Measurements from ENCODE around the gene HS3ST3A1. TPM values are rescaled to one million over a fixed set of nuclear protein-coding genes. Genes with fewer than 3 reads are reported as not detected.

HS3ST3A1 gene
- 10 to 100 TPM; 14.2 to 25.9 (median 17.3) TPM for total RNA-seq
- polyA plus RNA-seq, result 1 to 10 TPM; 1.9 to 5.1 (median 2.9) TPM
- long read RNA-seq, donor 1, partial matches to known transcripts, result 0 of 1 reads
- long read RNA-seq, donor 1, other reads (novel, unspliced or antisense), result 0 of 1 reads
- long read RNA-seq, donor 2, result 0 reads

DNA sequence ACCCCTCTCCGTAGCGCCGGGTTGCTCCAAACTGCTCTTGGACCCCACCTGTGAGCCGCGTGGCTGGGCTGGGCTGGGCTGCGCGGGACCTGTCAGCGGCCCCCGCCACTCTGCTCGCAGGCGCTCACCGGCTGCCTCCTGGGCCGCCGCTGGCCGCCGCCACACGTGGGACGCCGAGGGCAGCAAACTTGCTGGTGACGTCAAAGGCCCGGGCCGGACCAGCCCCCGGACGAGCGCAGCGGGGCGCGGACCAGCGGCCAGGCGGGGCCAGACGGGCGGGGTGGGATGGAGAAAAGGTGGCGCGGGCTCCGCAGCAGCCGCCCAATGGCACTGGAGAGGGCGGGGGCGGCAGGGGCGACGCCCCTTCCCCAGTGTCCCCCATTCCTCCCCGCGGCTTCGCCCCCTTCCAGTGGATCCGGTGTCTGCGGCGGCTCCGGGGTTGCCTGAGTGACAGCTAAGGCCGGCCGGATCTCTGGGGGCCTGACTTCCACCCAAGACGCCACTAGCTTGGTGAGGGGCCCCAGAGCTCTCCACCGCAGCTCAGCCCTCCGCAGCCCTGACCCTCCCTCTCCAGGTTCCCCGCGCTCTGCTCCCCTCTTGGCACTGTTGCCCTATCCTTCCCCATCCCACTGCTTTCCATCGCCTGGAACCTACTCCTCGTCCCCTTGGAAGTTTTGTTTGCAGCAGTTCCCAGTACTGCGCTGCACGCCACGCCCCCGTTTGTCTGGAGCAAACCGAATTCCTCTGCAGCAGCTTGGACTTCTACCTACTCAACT is at the start of gene HS3ST3A1:
Gene HS3ST3A1, minus strand, starts transcription at position 154 of the 776 bp plus-strand sequence. CDS start 800 bp downstream, outside the sequence.
- H3K27me3 ChIP-seq (replicated peaks in 1 of 7), result peaks cover 0 to 58% (median 28%) of the 10 kb centered on the region in 7 donors
- no peaks in the 10 kb centered on the region for H3K36me3 ChIP-seq
- peak; percentile 78 for DNase-seq
- no peaks in the 10 kb centered on the region for H3K9me3 ChIP-seq
- H3K4me1 ChIP-seq, result peaks cover 6 to 40% (median 30%) of the 10 kb centered on the region in 6 donors
- intact Hi-C loops (cut with DNase I; ENCODE audit: low total_unique reads), result no loop called here
- WGBS, 5 donors, result 1 to 4% (median 2%) methylated on average over 14 to 61 of the region's 61 CpGs
- H3K27ac ChIP-seq, result peak within 1 kb of the TSS in 7 of 8 donors; percentile 72 to 87 (median 84)
- TF ChIP-seq POLR2A (IDR thresholded peaks at IDR 0.05) (peak in 1 of 3 donors; percentile 52), POLR2AphosphoS5 (IDR thresholded peaks at IDR 0.05) (peak; percentile 67 to 89 (median 87))
- TF ChIP-seq, protein P1, sequence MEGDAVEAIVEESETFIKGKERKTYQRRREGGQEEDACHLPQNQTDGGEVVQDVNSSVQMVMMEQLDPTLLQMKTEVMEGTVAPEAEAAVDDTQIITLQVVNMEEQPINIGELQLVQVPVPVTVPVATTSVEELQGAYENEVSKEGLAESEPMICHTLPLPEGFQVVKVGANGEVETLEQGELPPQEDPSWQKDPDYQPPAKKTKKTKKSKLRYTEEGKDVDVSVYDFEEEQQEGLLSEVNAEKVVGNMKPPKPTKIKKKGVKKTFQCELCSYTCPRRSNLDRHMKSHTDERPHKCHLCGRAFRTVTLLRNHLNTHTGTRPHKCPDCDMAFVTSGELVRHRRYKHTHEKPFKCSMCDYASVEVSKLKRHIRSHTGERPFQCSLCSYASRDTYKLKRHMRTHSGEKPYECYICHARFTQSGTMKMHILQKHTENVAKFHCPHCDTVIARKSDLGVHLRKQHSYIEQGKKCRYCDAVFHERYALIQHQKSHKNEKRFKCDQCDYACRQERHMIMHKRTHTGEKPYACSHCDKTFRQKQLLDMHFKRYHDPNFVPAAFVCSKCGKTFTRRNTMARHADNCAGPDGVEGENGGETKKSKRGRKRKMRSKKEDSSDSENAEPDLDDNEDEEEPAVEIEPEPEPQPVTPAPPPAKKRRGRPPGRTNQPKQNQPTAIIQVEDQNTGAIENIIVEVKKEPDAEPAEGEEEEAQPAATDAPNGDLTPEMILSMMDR (IDR thresholded peaks at IDR 0.05 in 8 of 11, conservative IDR thresholded peaks at IDR 0.05 in 3 of 11), result no peak
- H3K4me3 ChIP-seq, result peak within 1 kb of the TSS; percentile 23 to 73 (median 41)

DNA sequence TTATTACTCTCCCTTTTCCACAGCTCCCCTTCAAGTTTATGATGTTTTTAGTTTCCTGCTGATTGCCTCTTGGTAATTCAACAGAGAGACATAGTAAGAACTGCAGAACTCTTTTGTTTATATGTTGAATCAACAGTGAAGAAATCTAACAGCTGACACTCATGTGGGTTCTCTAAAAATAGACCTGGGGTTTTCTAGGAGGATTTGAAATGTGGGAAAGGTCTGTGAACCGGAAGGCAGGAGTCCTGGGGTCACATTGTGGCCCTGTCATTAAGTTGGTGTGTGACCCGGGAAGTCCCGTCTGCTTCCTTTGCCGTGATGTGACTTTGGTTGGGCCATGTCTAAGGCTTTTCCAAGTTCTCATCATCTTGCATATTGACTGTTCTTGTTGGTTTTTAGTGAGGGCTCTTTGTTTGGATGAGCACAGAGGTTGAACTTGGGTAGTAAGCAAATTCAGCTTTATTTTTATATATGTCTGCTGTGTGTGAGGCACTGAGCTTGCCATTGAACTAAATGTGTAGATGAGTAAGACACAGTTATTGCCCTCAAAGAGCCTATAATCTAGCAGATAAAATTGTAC is 48.5 kb upstream of the HS3ST3A1 start:
- H3K4me3 ChIP-seq, result no peak overlapping the region
- no peaks in the 10 kb centered on the region for H3K36me3 ChIP-seq
- TF ChIP-seq, protein P1 (IDR thresholded peaks at IDR 0.05 in 8 of 11, conservative IDR thresholded peaks at IDR 0.05 in 3 of 11), result no peak
- TF ChIP-seq POLR2AphosphoS5 (IDR thresholded peaks at IDR 0.05), result no peak
- H3K9me3 ChIP-seq, result no peaks in the 10 kb centered on the region
- DNase-seq, result no peak
- no peaks in the 10 kb centered on the region for H3K4me1 ChIP-seq
- intact Hi-C loops (cut with DNase I; ENCODE audit: low total_unique reads), result no loop called here
- no peaks in the 10 kb centered on the region for H3K27me3 ChIP-seq (replicated peaks in 1 of 7)
- H3K27ac ChIP-seq, result no peak overlapping the region
- 52 to 76% (median 68%) methylated on average over 4 of the region's 4 CpGs for WGBS, 5 donors

DNA sequence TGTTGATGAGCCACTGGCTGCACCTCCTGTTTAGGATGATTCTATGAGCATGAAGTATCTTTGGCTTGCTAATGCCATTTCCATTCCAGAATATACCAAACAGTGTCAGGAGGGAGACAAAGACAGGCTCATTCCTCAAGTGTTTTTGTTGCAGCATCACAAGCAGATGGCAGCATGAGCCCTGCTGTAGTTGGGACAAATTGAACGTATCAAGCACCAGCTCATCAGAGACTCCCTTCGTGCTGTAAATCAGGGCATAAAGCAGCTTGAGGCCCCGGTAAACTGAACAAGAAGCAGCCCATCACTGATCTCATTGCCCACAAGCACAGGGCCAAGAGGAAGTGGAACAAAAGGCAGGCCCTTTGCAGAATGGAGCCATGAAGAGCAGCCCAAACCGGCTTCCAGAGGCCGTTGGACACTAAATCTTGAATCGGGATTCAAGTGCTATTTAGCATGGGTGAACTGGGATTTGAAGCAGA is 45.9 kb upstream of the HS3ST3A1 start:
- H3K36me3 ChIP-seq, result no peaks in the 10 kb centered on the region
- H3K4me3 ChIP-seq, result no peak overlapping the region
- 56 to 80% (median 65%) methylated on average over 6 of the region's 6 CpGs for WGBS, 5 donors
- no peaks in the 10 kb centered on the region for H3K9me3 ChIP-seq
- no peaks in the 10 kb centered on the region for H3K4me1 ChIP-seq
- intact Hi-C loops (cut with DNase I; ENCODE audit: low total_unique reads), result no loop called here
- H3K27ac ChIP-seq, result no peak overlapping the region
- H3K27me3 ChIP-seq (replicated peaks in 1 of 7), result no peaks in the 10 kb centered on the region
- DNase-seq, result no peak
- TF ChIP-seq POLR2AphosphoS5 (IDR thresholded peaks at IDR 0.05) (no peak), POLR2A (IDR thresholded peaks at IDR 0.05) (no peak)
- TF ChIP-seq, protein P1 (IDR thresholded peaks at IDR 0.05 in 8 of 11, conservative IDR thresholded peaks at IDR 0.05 in 3 of 11), result no peak
